Measurements from ENCODE around the gene MOK.
A peak's percentile ranks its signal among the peaks of the same experiment; 100 is the strongest.
"Not testable (repeated sequence)": the region's sequence is repeated elsewhere in the genome, so short reads cannot be mapped to it uniquely, and the experiment has no call there.

The MOK gene

DNA sequence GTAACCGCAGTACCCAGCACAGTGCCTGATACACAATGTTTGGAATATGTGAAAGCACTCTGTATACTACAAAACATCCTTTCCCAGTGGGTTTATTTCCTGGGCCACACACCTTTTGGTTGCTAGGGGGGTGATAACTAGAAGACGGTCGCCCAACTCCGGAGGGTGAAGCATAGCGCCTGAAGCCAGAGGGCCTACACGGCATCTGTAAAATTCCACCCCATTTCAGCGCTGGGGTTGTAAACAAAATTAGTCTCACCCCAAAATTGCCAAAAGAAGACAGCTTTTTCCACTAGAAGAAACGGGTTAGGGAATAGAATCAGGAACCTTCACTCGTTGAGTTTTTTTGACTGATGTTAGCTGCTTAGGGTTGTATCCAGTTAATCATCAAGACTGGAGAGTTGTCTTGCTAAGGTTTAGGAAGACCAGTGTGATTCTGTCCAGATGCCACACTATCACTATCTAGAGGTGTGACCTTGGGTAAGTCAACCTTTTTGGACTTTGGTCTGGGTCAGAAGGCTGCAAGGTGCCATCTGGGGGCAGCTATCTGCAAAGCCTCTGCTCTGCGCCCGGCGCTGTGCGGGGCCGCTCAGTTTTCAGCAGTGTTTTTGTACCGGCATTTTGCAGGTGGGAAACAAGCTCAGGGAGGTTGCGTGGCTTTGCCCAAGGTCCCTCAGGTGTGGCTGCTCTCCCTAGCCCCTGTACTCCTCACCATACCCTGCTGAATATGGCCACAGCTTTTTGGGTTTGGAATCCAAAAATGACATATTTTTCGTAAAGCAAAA is 15.9 kb upstream of the MOK start:
- no peak for DNase-seq

GRCh38 chr14:102320033-102320660 is 15.2 kb upstream of the MOK start:
- no peak for DNase-seq

- DNase-seq: peak; percentile 79
Observed at GRCh38 chr14:102319351-102320032, 14.5 kb upstream of the MOK start, which contains the start of gene ZNF839. Gene ZNF839 (plus strand): TSS chr14:102319746. CDS start chr14:102319766, 20 bp downstream.

- no peak for DNase-seq
Observed at GRCh38 chr14:102318781-102319276, 13.9 kb upstream of the MOK start.

- DNase-seq: peak; percentile 22
Observed at GRCh38 chr14:102317564-102318248, 12.7 kb upstream of the MOK start.

DNA sequence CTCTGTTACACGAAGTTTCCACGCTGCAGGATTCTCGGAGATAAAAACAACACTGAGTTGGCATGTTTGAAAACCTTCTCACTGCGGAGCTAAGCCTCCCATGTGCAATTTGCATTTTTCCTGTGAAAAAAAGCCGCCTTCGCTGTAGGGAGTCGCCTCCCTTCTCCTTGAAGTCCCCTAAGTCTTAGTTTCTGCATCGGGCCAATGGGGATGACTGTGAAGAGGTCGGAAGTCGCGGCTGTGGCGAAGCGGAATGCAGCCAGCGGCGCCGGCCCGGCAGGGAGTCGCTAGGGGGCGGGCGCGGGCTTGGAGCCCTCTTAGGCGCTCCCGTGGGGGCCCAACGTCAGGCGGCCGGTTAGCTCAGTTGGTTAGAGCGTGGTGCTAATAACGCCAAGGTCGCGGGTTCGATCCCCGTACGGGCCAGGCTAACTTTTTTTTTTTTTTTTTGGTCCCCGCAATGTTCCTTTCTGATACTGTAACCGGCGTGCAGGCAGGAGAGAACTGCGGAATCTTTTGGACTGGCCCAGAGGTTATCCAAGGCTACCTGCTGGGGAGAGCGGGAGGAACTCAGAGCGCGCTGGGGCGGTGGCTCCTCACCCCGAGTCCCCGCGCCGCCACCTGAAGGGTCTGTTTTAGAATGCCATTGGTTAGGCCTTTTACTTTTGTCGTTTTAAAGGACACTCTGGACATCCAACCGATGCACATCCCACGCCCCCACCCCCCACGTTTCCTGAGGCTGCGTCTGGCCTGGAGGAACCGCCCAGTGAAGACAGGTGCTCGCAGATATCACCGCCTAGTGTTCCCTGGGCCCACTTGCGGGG is 12.0 kb upstream of the MOK start:
- peak; percentile 92 for DNase-seq

DNA sequence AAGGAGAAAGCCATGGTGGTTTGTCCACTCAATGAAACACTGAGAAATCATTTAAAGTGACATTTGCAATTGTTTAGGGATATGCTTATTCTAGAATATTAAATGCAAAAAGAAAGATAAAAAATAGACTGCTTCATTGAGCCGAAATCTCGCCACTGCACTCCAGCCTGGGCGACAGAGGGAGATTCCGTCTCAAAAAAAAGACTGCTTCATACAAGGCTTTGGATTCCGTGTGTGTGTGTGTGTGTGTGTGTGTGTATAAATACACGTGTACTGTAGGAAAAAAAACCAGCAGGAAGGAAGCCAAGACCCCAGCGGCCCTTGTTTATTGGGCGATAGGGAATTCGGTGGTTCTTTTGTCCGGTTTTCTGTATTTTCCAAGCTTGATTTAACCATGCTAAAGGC is 11.4 kb upstream of the MOK start:
- peak; percentile 92 for DNase-seq

GRCh38 chr14:102315121-102315520 is 10.2 kb upstream of the MOK start:
- no peak for DNase-seq

DNA sequence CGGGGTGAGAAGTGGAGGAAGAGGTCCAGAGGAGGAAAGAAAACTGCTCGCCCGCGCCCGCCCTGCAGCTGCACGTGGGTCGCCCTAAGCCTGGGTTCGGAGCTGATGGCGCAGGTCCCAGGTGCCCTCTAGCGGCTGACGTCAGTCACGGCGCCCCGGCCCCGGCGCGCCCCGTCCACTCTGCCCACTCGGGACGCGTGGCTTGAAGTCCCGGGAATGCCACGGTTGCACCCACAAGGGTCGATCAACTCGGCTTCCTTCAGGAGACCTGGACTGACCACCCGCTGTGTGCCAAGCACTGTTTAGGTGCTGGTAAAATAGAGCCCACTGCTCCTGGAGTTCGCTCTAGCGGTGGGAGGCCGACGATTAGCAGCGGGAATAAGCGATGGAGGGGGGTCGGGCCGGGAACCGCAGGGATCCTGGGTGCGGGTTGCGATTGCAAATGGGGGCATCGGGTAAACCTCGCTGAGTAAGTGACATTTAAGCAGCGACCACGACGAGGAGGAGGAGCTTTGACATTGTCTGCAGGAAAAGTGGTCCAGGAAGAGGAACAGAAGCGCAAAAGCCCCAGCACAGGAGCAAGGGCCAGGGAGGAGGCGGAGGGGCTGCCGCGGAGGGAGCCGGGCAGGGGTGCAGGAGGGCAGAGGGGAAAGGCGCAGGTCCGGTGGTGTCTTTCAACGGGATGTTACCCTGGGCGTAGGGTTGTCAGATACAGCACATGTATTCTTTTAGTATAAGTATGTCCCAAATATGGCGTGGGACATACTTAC is 9.5 kb upstream of the MOK start:
- DNase-seq: peak; percentile 78

DNA sequence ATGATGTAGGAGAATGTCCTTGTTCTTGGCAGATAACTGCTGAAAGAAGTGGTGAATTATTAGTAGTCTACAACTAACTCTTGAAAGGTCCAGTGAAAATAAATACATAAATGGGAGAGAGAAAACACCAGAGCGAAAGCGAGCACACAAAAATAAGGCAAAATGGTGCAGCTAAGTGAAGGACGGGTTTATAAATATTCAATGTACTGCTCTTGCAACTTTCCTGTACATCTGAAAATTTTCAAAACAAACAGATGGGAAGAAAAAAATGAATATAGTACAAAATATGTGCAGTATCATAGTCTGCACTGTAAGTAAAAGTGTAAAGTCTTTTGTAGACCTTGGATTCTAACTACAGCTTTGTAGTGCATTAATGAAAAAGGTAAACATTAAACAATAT is 1.3 kb downstream of the MOK start:
- no peak for DNase-seq

- not testable (repeated sequence) for DNase-seq
Observed at GRCh38 chr14:102298303-102299070, 6.5 kb downstream of the MOK start.

DNA sequence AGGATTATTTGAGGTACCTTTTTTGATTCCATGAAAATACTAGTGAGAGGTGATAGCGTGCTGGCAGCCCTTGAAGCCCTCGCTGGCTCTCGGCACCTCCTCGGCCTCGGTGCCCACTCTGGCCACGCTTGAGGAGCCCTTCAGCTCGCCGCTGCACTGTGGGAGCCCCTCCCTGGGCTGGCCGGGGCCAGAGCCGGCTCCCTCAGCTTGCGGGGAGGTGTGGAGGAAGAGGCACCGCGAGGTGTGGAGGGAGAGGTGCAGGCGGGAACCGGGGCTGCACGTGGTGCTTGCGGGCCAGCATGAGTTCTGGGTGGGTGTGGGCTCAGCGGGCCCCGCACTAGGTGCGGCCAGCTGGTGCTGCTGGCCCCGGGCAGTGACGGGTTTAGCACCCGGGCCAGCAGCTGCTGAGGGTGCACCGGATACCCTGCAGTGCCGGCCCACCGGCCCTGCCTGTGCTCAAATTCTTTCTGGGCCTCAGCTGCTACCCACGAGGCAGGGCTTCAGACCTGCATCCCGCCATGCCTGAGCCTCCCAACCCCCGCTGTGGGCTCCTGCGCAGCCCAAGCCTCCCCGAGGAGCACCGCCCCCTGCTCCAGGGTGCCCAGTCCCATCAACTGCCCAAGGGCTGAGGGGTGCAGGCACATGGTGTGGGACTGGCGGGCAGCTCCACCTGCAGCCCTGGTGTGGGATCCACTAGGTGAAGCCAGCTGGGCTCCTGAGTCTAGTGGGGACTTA is 7.4 kb downstream of the MOK start:
- no peak for DNase-seq

DNA sequence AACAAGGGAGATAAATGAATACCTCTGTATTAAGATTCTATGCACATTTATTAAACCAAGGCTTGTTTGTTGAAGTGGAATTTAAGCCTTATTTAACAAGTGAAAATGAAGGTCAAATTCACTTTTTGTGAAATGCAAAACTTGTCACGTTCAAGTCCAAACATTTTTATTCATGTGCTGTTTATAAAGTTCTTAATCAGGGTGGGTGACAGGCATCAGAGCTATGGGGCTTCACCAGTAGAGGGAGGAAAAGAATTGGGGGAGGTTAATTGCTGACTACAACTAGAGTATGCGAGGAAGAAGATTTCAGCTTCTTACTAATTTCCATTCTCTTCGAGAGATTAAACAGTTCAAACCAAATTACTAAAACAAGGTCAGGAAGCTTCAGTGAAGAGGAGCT is 9.7 kb downstream of the MOK start:
- peak; percentile 17 for DNase-seq

GRCh38 chr14:102293781-102294180 is 11.2 kb downstream of the MOK start:
- no peak for DNase-seq

GRCh38 chr14:102292441-102292840 is 12.5 kb downstream of the MOK start:
- DNase-seq: no peak

DNA sequence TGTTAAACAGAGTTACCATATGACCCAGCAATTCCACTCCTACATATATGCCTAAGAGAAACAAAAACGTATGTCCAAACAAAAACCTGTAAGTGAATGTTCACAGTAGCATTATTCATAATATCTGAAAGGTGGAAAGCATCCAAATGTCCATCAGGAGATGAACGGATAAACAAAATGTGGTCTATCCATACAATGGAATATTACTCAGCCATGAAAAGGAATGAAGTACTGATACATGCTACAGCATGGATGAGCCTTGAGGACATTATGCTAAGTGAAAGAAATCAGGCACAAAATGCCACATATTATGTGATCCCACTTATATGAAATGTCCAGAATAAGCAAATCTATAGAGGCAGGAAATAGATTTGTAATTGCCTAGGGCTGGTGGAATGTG is 16.8 kb downstream of the MOK start:
- no peak for DNase-seq

DNA sequence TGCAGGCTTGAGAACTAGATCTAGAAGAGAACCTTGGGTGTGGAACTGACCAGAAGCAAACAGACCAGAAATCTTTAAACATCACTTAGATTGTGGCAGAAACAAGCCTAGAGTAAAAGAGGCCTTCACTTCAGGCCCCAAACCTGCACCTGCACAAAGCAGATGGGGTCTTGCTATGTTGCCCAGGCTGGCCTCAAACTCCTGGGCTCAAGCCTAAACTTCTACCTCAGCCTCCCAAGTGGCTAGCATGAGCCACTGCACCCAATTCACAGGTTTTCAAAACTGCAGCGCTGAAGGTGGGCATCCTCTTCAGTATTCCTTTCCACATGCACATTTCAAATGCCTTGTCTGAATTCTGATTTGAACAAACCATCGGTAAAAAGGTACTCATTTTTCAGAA is 19.9 kb downstream of the MOK start:
- no peak for DNase-seq

- DNase-seq: no peak
Observed at GRCh38 chr14:102283631-102284129, 21.3 kb downstream of the MOK start.

GRCh38 chr14:102282751-102283465 is 22.1 kb downstream of the MOK start:
- DNase-seq: no peak

Data from NCI-H2227 treated with DMSO at 0.1 percent for 48 hours (cell line).